ENCODE measurements around the gene TIPARP.

DNA sequence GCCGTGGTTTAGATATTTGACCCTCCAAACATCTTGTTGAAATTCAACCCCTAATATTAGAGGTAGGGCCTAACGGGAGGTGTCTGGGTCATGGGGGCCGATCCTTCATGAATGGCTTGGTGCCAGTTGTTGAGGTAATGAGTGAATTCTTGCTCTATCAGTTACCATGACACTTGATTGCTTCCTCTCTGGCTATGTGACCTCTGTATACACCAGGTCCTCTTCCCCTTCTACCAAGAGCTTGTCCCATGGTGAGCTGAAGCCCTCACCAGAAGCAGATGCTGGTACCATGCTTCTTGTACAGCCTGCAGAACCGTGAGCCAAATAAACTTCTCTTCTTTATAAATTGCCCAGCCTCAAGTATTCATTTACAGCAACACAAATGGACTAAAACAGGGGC lies 41.8 kb upstream of the TIPARP start:
- TF ChIP-seq, protein P1, sequence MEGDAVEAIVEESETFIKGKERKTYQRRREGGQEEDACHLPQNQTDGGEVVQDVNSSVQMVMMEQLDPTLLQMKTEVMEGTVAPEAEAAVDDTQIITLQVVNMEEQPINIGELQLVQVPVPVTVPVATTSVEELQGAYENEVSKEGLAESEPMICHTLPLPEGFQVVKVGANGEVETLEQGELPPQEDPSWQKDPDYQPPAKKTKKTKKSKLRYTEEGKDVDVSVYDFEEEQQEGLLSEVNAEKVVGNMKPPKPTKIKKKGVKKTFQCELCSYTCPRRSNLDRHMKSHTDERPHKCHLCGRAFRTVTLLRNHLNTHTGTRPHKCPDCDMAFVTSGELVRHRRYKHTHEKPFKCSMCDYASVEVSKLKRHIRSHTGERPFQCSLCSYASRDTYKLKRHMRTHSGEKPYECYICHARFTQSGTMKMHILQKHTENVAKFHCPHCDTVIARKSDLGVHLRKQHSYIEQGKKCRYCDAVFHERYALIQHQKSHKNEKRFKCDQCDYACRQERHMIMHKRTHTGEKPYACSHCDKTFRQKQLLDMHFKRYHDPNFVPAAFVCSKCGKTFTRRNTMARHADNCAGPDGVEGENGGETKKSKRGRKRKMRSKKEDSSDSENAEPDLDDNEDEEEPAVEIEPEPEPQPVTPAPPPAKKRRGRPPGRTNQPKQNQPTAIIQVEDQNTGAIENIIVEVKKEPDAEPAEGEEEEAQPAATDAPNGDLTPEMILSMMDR (conservative IDR thresholded peaks at IDR 0.05 in 1 of 2, IDR thresholded peaks at IDR 0.05 in 1 of 2; ENCODE audit: low read depth in 1 of 2, low read length in 2 of 2), result no peak
- TF ChIP-seq EZH2 (IDR thresholded peaks at IDR 0.05; ENCODE audit: low read length, missing control alignments), result no peak
